GM23248 (cell line): Measurements from ENCODE around the gene PRR3. TPM values are rescaled to one million over a fixed set of nuclear protein-coding genes. Genes with fewer than 3 reads are reported as not detected.
A peak's percentile ranks its signal among the peaks of the same experiment; 100 is the strongest.
"Not testable (repeated sequence)": the region's sequence is repeated elsewhere in the genome, so short reads cannot be mapped to it uniquely, and the experiment has no call there.

ENCODE experiments used
- DNase-seq: peaks from one replicate; pipeline ENCODE4 v3.0.0-alpha.2; 2015
- H2AFZ ChIP-seq: fragments of 200-600 bp; sonication (generic); 2 replicates; pipeline ENCODE4 v1.6.1; 2016; ENCODE audit warnings: antibody characterized with exemption
- H3F3A ChIP-seq: fragments of 200-600 bp; sonication (generic); 2 replicates; pipeline ENCODE4 v1.6.1; 2016; ENCODE audit warnings: mild to moderate bottlenecking, antibody characterized with exemption, mixed run types; ENCODE audit not compliant: insufficient read depth
- H3K27ac ChIP-seq: fragments of 200-600 bp; sonication (generic); 2 replicates; pipeline ENCODE4 v1.5.1; 2016; ENCODE audit warnings: mild to moderate bottlenecking
- H3K27me3 ChIP-seq: fragments of 200-600 bp; sonication (generic); replicated peaks from 2 replicates; pipeline ENCODE4 v1.6.1; 2016; ENCODE audit warnings: mild to moderate bottlenecking; ENCODE audit not compliant: insufficient read depth
- H3K36me3 ChIP-seq: fragments of 200-600 bp; sonication (generic); 2 replicates; pipeline ENCODE4 v1.6.1; 2016; ENCODE audit warnings: low read depth, mild to moderate bottlenecking
- H3K4me1 ChIP-seq: fragments of 200-600 bp; sonication (generic); 2 replicates; pipeline ENCODE4 v1.6.1; 2016; ENCODE audit warnings: mild to moderate bottlenecking; ENCODE audit not compliant: insufficient read depth
- H3K4me2 ChIP-seq: fragments of 200-600 bp; sonication (generic); one replicate; pipeline ENCODE4 v1.6.1; 2016; ENCODE audit warnings: mild to moderate bottlenecking; ENCODE audit not compliant: unreplicated experiment
- H3K4me3 ChIP-seq: fragments of 200-600 bp; sonication (generic); 2 replicates; pipeline ENCODE4 v1.5.1; 2016; ENCODE audit warnings: mild to moderate bottlenecking
- H3K79me2 ChIP-seq: fragments of 200-600 bp; sonication (generic); 2 replicates; pipeline ENCODE4 v1.6.1; 2016; ENCODE audit warnings: mild to moderate bottlenecking; ENCODE audit not compliant: insufficient read depth
- H3K9ac ChIP-seq: fragments of 200-600 bp; sonication (generic); 2 replicates; pipeline ENCODE4 v1.6.1; 2016; ENCODE audit warnings: mild to moderate bottlenecking
- H3K9me2 ChIP-seq: fragments of 200-600 bp; sonication (generic); 2 replicates; pipeline ENCODE4 v1.6.1; 2016; ENCODE audit warnings: mixed run types, mild to moderate bottlenecking, moderate library complexity; ENCODE audit not compliant: insufficient read depth
- H3K9me3 ChIP-seq: fragments of 200-600 bp; sonication (generic); one replicate; pipeline ENCODE4 v1.6.1; 2017; ENCODE audit warnings: low read depth
- H4K20me1 ChIP-seq: fragments of 200-600 bp; sonication (generic); 2 replicates; pipeline ENCODE4 v1.6.0; 2016; ENCODE audit not compliant: insufficient read depth
- EZH2 ChIP-seq: fragments of 200-600 bp; sonication (generic); IDR thresholded peaks from 2 replicates; pipeline ENCODE4 v1.6.1; 2018; ENCODE audit warnings: antibody characterized with exemption, mild to moderate bottlenecking; ENCODE audit not compliant: insufficient read depth, poor library complexity, severe bottlenecking
- EZH2phosphoT487 ChIP-seq: fragments of 200-600 bp; sonication (generic); IDR thresholded peaks from 2 replicates; pipeline ENCODE4 v1.6.1; 2018; ENCODE audit warnings: antibody characterized with exemption, moderate library complexity, mild to moderate bottlenecking, low read depth; ENCODE audit not compliant: insufficient read depth
- WGBS, 2 experiments: methylation state at CpG; one replicate each; pipeline ENCODE4 v1.1.6; 2015 to 2017; ENCODE audit warnings: low lambda C conversion rate in 2 of 2, low coverage in 1 of 2; ENCODE audit errors: missing lambda C conversion rate in 2 of 2; 5-methylcytosine and 5-hydroxymethylcytosine counted together
- in situ Hi-C: fragments of 300-500 bp; cut with MboI; formaldehyde crosslinking; loops from 2 replicates; pipeline ENCODE4 v1.15.0; 2020
- polyA plus RNA-seq: library from polyadenylated mRNA; unstranded; fragments of >200 nt; fragmentation: Nextera tagmentation; extraction: Ambion mirVana; gene quantifications from 2 replicates; pipeline ENCODE4 v1.2.1, GENCODE V29; 2016
- total RNA-seq: library from RNA; depleted of rRNA; stranded (reverse); fragments of >200 nt; shearing (Covaris generic); gene quantifications from 2 replicates; pipeline ENCODE4 v1.2.3, GENCODE V29; 2014

PRR3 gene
- total and polyA plus RNA-seq, 2 experiments from 2014 or later, result 6.5 to 7.1 TPM

GRCh38 chr6:30590509-30590908, 33.4 kb downstream of the PRR3 start:
- no peaks in the 10 kb centered on the region for H3K9me2 ChIP-seq
- no peak overlapping the region for H2AFZ ChIP-seq
- no peak overlapping the region for H3K4me2 ChIP-seq
- DNase-seq, result peak; percentile 33
- H3K79me2 ChIP-seq, result peaks cover 22% of the 10 kb centered on the region
- H3K27me3 ChIP-seq, result no peaks in the 10 kb centered on the region
- H3K4me3 ChIP-seq, result no peak overlapping the region
- H3F3A ChIP-seq, result peaks cover 32% of the 10 kb centered on the region
- 72 to 75% methylated on average over 8 of the region's 8 CpGs for WGBS, 2 experiments
- TF ChIP-seq EZH2phosphoT487 (no peak), EZH2 (no peak)
- H3K27ac ChIP-seq, result peak overlapping the region; percentile 64
- H3K36me3 ChIP-seq, result peaks cover 58% of the 10 kb centered on the region; the same call in 1 of the 2 replicates
- in situ Hi-C loops, result no loop called here
- H3K9me3 ChIP-seq, result no peaks in the 10 kb centered on the region
- H3K9ac ChIP-seq, result peak overlapping the region; percentile 38; the same call in 1 of the 2 replicates
- H4K20me1 ChIP-seq, result no peaks in the 10 kb centered on the region
- H3K4me1 ChIP-seq, result peaks cover 7% of the 10 kb centered on the region; the same call in 1 of the 2 replicates

DNA sequence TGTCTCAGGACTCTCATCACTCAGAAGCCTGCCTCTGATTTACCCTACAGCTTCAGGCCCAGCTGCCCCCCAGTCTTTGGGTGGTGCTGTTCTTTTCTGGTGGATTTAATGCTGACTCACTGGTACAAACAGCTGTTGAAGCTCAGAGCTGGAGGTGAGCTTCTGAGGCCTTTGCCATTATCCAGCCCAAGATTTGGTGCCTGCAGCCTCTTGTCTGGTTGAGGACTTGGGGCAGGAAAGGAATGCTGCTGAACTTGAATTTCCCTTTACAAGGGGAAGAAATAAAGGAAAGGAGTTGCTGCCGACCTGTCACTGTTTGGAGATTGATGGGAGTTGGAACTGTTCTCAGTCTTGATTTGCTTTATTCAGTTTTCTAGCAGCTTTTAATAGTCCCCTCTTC, 33.9 kb downstream of the PRR3 start:
- in situ Hi-C loops, result no loop called here
- DNase-seq, result peak; percentile 65
- Histone ChIP-seq H2AFZ (no peak overlapping the region), H3K79me2 (peaks cover 22% of the 10 kb centered on the region), H3K9ac (peak overlapping the region; percentile 38; the same call in 1 of the 2 replicates), H3K9me3 (no peaks in the 10 kb centered on the region), H3K9me2 (no peaks in the 10 kb centered on the region), H3K27ac (peak overlapping the region; percentile 64), H3K4me2 (no peak overlapping the region), H3K4me3 (no peak overlapping the region), H3K4me1 (peaks cover 7% of the 10 kb centered on the region; the same call in 1 of the 2 replicates), H3K27me3 (no peaks in the 10 kb centered on the region), H3K36me3 (peaks cover 53% of the 10 kb centered on the region; the same call in 1 of the 2 replicates), H3F3A (peaks cover 35% of the 10 kb centered on the region), H4K20me1 (no peaks in the 10 kb centered on the region)
- WGBS, 2 experiments, result 59 to 67% methylated on average over 1 of the region's 1 CpG
- TF ChIP-seq EZH2phosphoT487 (no peak), EZH2 (no peak)

- peaks cover 7% of the 10 kb centered on the region; the same call in 1 of the 2 replicates for H3K4me1 ChIP-seq
- peaks cover 46% of the 10 kb centered on the region for H3F3A ChIP-seq
- no peak for DNase-seq
- H3K79me2 ChIP-seq, result peaks cover 22% of the 10 kb centered on the region
- no peak overlapping the region for H3K9ac ChIP-seq
- no peaks in the 10 kb centered on the region for H3K9me3 ChIP-seq
- peaks cover 42% of the 10 kb centered on the region; the same call in 1 of the 2 replicates for H3K36me3 ChIP-seq
- no peaks in the 10 kb centered on the region for H4K20me1 ChIP-seq
- 95 to 100% methylated on average over 1 of the region's 1 CpG for WGBS, 2 experiments
- TF ChIP-seq EZH2 (no peak), EZH2phosphoT487 (no peak)
- in situ Hi-C loops, result no loop called here
- no peak overlapping the region for H2AFZ ChIP-seq
- H3K27ac ChIP-seq, result no peak overlapping the region
- no peaks in the 10 kb centered on the region for H3K9me2 ChIP-seq
- no peaks in the 10 kb centered on the region for H3K27me3 ChIP-seq
- H3K4me3 ChIP-seq, result no peak overlapping the region
- no peak overlapping the region for H3K4me2 ChIP-seq
These were observed 35.2 kb downstream of the PRR3 start for GRCh38 chr6:30592287-30592686.

GRCh38 chr6:30597315-30598144, 40.4 kb downstream of the PRR3 start:
- H3K4me2 ChIP-seq, H3K4me3 ChIP-seq, H3K9me2 ChIP-seq, H3K9me3 ChIP-seq, in situ Hi-C loops, H3K79me2 ChIP-seq, H4K20me1 ChIP-seq, H3K4me1 ChIP-seq, H3K27me3 ChIP-seq, H2AFZ ChIP-seq: not testable (repeated sequence)
- peak; percentile 84 for DNase-seq
- Histone ChIP-seq H3K9ac (0 out of 2 replicates have a peak overlapping the region, but pooled peaks have one; percentile 17), H3K27ac (peak overlapping the region; percentile 28; the same call in 1 of the 2 replicates), H3K36me3 (peaks cover 22% of the 10 kb centered on the region; the same call in 1 of the 2 replicates), H3F3A (peaks cover 70% of the 10 kb centered on the region)
- 73 to 74% methylated on average over 15 of the region's 15 CpGs for WGBS, 2 experiments
